Neural progenitor cell (in vitro differentiated cells): ENCODE data around the gene CHD6. TPM values are rescaled to one million over a fixed set of nuclear protein-coding genes. Genes with fewer than 3 reads are reported as not detected.
A peak's percentile ranks its signal among the peaks of the same experiment; 100 is the strongest.

Source experiments
- DNase-seq: peaks from one replicate; pipeline ENCODE4 v3.0.0-alpha.2; 2016; ENCODE audit warnings: low spot score
- H2AFZ ChIP-seq: fragments of 200-600 bp; sonication (generic); replicated peaks from 2 replicates; pipeline ENCODE4 v1.6.1; 2016; ENCODE audit warnings: antibody characterized with exemption
- H3F3A ChIP-seq: fragments of 200-600 bp; sonication (generic); 2 replicates; pipeline ENCODE4 v1.6.1; 2016; ENCODE audit warnings: antibody characterized with exemption, low read depth
- H3K27ac ChIP-seq: fragments of 200-600 bp; sonication (generic); 2 replicates; pipeline ENCODE4 v1.5.1; 2016; ENCODE audit warnings: mild to moderate bottlenecking
- H3K27me3 ChIP-seq: fragments of 200-600 bp; sonication (generic); 2 replicates; pipeline ENCODE4 v1.6.1; 2016; ENCODE audit warnings: mild to moderate bottlenecking, moderate library complexity
- H3K36me3 ChIP-seq: fragments of 200-600 bp; sonication (generic); 2 replicates; pipeline ENCODE4 v1.5.1; 2016
- H3K4me1 ChIP-seq: fragments of 200-600 bp; sonication (generic); 2 replicates; pipeline ENCODE4 v1.6.1; 2016; ENCODE audit warnings: mixed run types
- H3K4me2 ChIP-seq: fragments of 200-600 bp; sonication (generic); 2 replicates; pipeline ENCODE4 v1.6.1; 2016
- H3K4me3 ChIP-seq: fragments of 200-600 bp; sonication (generic); 2 replicates; pipeline ENCODE4 v1.5.1; 2016
- H3K79me2 ChIP-seq: fragments of 200-600 bp; sonication (generic); 2 replicates; pipeline ENCODE4 v1.6.1; 2016; ENCODE audit warnings: low read depth
- H3K9ac ChIP-seq: fragments of 200-600 bp; sonication (generic); 2 replicates; pipeline ENCODE4 v1.6.1; 2016
- H3K9me3 ChIP-seq: fragments of 200-600 bp; sonication (generic); 2 replicates; pipeline ENCODE4 v1.5.1; 2016; ENCODE audit warnings: low read depth
- H4K20me1 ChIP-seq: fragments of 200-600 bp; sonication (generic); 2 replicates; pipeline ENCODE4 v1.6.1; 2016; ENCODE audit warnings: low read depth
- H3K27ac Mint-ChIP-seq: 3 replicates; pipeline ENCODE4 v1.8.0; 2021; ENCODE audit warnings: mixed read lengths
- H3K27me3 Mint-ChIP-seq: 2 replicates; pipeline ENCODE4 v1.8.0; 2022; ENCODE audit warnings: low read depth, mild to moderate bottlenecking, inconsistent platforms, moderate library complexity, mixed read lengths; ENCODE audit not compliant: insufficient read depth
- H3K36me3 Mint-ChIP-seq: 3 replicates; pipeline ENCODE4 v1.8.0; 2021; ENCODE audit warnings: mixed read lengths
- H3K4me1 Mint-ChIP-seq: 3 replicates; pipeline ENCODE4 v1.8.0; 2021; ENCODE audit warnings: mixed read lengths
- H3K4me3 Mint-ChIP-seq: 3 replicates; pipeline ENCODE4 v1.8.0; 2021; ENCODE audit warnings: mild to moderate bottlenecking, moderate library complexity, mixed read lengths
- H3K9me3 Mint-ChIP-seq: 3 replicates; pipeline ENCODE4 v1.8.0; 2020; ENCODE audit warnings: mixed read lengths
- CTCF ChIP-seq: fragments of 200-600 bp; sonication (generic); IDR thresholded peaks from 2 replicates; pipeline ENCODE4 v1.5.1; 2017; ENCODE audit warnings: antibody characterized with exemption, mild to moderate bottlenecking
- EZH2 ChIP-seq: fragments of 200-600 bp; sonication (generic); IDR thresholded peaks from 2 replicates; pipeline ENCODE4 v1.6.1; 2017; ENCODE audit warnings: antibody characterized with exemption, mild to moderate bottlenecking, moderate library complexity
- EZH2phosphoT487 ChIP-seq: fragments of 200-600 bp; sonication (generic); IDR thresholded peaks from 2 replicates; pipeline ENCODE4 v1.6.1; 2017; ENCODE audit warnings: antibody characterized with exemption
- total RNA-seq: library from RNA; depleted of rRNA; stranded (reverse); fragments of >200 nt; gene quantifications from 2 replicates; pipeline ENCODE4 v1.2.3, GENCODE V29; 2015; ENCODE audit warnings: low replicate concordance

CHD6 gene
- total RNA-seq, result 76.1 TPM in 2 replicates

- peak within 1 kb of the TSS; percentile 75 for H3K27ac Mint-ChIP-seq
- peak within 1 kb of the TSS; percentile 79 for H3K9ac ChIP-seq
- H3K27me3 ChIP-seq, result peaks cover 13% of the 10 kb centered on the region
- no peaks in the 10 kb centered on the region for H3K9me3 ChIP-seq
- peak within 1 kb of the TSS; percentile 96 for H3K4me3 Mint-ChIP-seq
- DNase-seq, result peak; percentile 99
- H3K4me1 ChIP-seq, result peaks cover 42% of the 10 kb centered on the region
- peaks cover 38% of the 10 kb centered on the region for H3K4me1 Mint-ChIP-seq
- H3K4me2 ChIP-seq, result peak within 1 kb of the TSS; percentile 96
- H3K27me3 Mint-ChIP-seq, result peaks cover 3% of the 10 kb centered on the region
- TF ChIP-seq EZH2 (no peak), EZH2phosphoT487 (no peak), CTCF (no peak)
- peaks cover 44% of the 10 kb centered on the region for H4K20me1 ChIP-seq
- H3K27ac ChIP-seq, result peak within 1 kb of the TSS; percentile 96
- peak within 1 kb of the TSS; percentile 99 for H3K4me3 ChIP-seq
- peaks cover 4% of the 10 kb centered on the region for H3K9me3 Mint-ChIP-seq
- H3K36me3 Mint-ChIP-seq, result peaks cover 10% of the 10 kb centered on the region
- H3K36me3 ChIP-seq, result no peaks in the 10 kb centered on the region
- H3K79me2 ChIP-seq, result peaks cover 45% of the 10 kb centered on the region
- peak within 1 kb of the TSS; percentile 94 for H2AFZ ChIP-seq
- H3F3A ChIP-seq, result peaks cover 3% of the 10 kb centered on the region
Observed at GRCh38 chr20:41617902-41618806, at the start of gene CHD6. Gene CHD6 (minus strand): TSS chr20:41618377. CDS start chr20:41551337, 67,040 bp downstream.

- no peak overlapping the region for H3K27ac Mint-ChIP-seq
- H3K4me3 Mint-ChIP-seq, result no peak overlapping the region
Observed at GRCh38 chr20:41664584-41664983, 46.4 kb upstream of the CHD6 start.

GRCh38 chr20:41657655-41658054, 39.5 kb upstream of the CHD6 start:
- Histone ChIP-seq H3K27me3 (no peaks in the 10 kb centered on the region), H3K27ac (no peak overlapping the region), H3K4me2 (no peak overlapping the region), H3K79me2 (no peaks in the 10 kb centered on the region), H3K9ac (no peak overlapping the region), H3K9me3 (no peaks in the 10 kb centered on the region), H3K36me3 (no peaks in the 10 kb centered on the region), H2AFZ (no peak overlapping the region), H3F3A (no peaks in the 10 kb centered on the region), H3K4me3 (no peak overlapping the region), H3K4me1 (no peaks in the 10 kb centered on the region), H4K20me1 (no peaks in the 10 kb centered on the region)
- Mint-ChIP-seq H3K9me3 (no peaks in the 10 kb centered on the region), H3K4me1 (peaks cover 16% of the 10 kb centered on the region), H3K36me3 (no peaks in the 10 kb centered on the region), H3K27ac (no peak overlapping the region), H3K4me3 (no peak overlapping the region), H3K27me3 (peaks cover 8% of the 10 kb centered on the region)
- TF ChIP-seq EZH2phosphoT487 (no peak), CTCF (no peak), EZH2 (no peak)
- no peak for DNase-seq

More at GRCh38 chr20:41664584-41664983, 46.4 kb upstream of the CHD6 start:
- Mint-ChIP-seq H3K4me1 (no peaks in the 10 kb centered on the region), H3K36me3 (no peaks in the 10 kb centered on the region), H3K9me3 (no peaks in the 10 kb centered on the region), H3K27me3 (no peaks in the 10 kb centered on the region)
- Histone ChIP-seq H3K4me3 (no peak overlapping the region), H3K9ac (no peak overlapping the region), H3K36me3 (no peaks in the 10 kb centered on the region), H3K4me2 (peak overlapping the region; percentile 31), H3K27me3 (no peaks in the 10 kb centered on the region), H2AFZ (peak overlapping the region; percentile 98), H3F3A (no peaks in the 10 kb centered on the region), H3K4me1 (no peaks in the 10 kb centered on the region), H3K79me2 (no peaks in the 10 kb centered on the region), H3K9me3 (no peaks in the 10 kb centered on the region), H3K27ac (no peak overlapping the region), H4K20me1 (no peaks in the 10 kb centered on the region)
- peak; percentile 25 for DNase-seq
- TF ChIP-seq CTCF (no peak), EZH2phosphoT487 (no peak), EZH2 (no peak)
